ENCODE results near the gene PNO1.

- TF ChIP-seq, protein P1, sequence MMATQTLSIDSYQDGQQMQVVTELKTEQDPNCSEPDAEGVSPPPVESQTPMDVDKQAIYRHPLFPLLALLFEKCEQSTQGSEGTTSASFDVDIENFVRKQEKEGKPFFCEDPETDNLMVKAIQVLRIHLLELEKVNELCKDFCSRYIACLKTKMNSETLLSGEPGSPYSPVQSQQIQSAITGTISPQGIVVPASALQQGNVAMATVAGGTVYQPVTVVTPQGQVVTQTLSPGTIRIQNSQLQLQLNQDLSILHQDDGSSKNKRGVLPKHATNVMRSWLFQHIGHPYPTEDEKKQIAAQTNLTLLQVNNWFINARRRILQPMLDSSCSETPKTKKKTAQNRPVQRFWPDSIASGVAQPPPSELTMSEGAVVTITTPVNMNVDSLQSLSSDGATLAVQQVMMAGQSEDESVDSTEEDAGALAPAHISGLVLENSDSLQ (IDR thresholded peaks at IDR 0.05): no peak
- TF ChIP-seq BHLHE40 (IDR thresholded peaks at IDR 0.05; ENCODE audit: borderline replicate concordance): no peak
- TF ChIP-seq SP1 (IDR thresholded peaks at IDR 0.05): no peak
- no peak for TF ChIP-seq SUZ12 (IDR thresholded peaks at IDR 0.05)
- no peak for TF ChIP-seq LEF1 (IDR thresholded peaks at IDR 0.05; ENCODE audit: borderline replicate concordance)
Measured at GRCh38 chr2:68169308-68169707, 11.6 kb downstream of the PNO1 start.
